Epithelial cell of proximal tubule (primary cell): ENCODE data around the gene CGB2. TPM values are rescaled to one million over a fixed set of nuclear protein-coding genes. Genes with fewer than 3 reads are reported as not detected.
"Not testable (repeated sequence)": the region's sequence is repeated elsewhere in the genome, so short reads cannot be mapped to it uniquely, and the experiment has no call there.

Experiments
- DNase-seq: peaks from one replicate; pipeline ENCODE4 v3.0.0-alpha.2; 2011; ENCODE audit warnings: low read depth
- H3K4me3 ChIP-seq: 2 replicates; pipeline ENCODE4 v1.5.1; 2011; ENCODE audit warnings: low read depth, mild to moderate bottlenecking, low read length
- total RNA-seq: library from RNA; depleted of rRNA; stranded (reverse); fragments of >200 nt; gene quantifications from 2 replicates; pipeline ENCODE4 v1.2.3, GENCODE V29; 2015
- TF ChIP-seq, protein P1 (sequence below): conservative IDR thresholded peaks from 2 replicates; pipeline ENCODE4 v1.5.1; 2012; ENCODE audit warnings: low read depth, mild to moderate bottlenecking, low read length

The CGB2 gene
- total RNA-seq, 1 donor from 2014 or later: not detected

DNA sequence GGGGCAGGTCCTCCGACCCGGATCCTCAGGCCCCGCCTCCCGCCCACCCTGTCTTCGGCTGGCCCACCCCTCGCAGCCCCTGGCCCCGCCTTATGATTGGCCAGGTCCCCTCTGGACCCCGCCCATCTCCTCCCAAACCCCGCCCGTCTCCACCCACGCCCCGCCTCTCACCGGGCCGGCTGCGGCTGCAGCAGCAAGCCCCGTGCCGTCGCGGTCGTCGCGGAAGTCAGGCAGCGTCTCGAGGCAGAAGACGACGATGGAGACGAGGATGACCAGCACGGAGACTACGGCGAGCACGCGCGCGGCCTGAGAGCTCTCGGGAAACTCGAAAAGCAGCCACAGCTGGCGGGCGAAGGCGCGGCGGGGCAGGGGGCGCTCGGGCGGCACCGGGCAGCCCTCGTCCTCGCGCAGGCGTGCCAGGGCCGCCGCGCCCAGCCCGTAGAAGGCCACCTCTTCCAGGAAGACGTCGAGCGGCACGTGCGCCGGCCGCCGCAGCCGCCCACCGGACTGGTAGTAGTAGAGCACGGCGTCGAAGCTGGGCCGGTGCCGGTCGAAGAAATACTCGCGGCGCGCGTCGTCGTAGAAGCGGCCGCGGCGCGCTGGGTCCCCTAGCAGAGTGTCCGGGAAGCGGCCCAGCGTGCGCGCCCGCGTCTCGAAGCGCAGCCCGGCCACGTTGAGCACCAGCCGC lies 40.3 kb downstream of the CGB2 start:
- H3K4me3 ChIP-seq: no peak overlapping the region
- DNase-seq: no peak
- TF ChIP-seq, protein P1, sequence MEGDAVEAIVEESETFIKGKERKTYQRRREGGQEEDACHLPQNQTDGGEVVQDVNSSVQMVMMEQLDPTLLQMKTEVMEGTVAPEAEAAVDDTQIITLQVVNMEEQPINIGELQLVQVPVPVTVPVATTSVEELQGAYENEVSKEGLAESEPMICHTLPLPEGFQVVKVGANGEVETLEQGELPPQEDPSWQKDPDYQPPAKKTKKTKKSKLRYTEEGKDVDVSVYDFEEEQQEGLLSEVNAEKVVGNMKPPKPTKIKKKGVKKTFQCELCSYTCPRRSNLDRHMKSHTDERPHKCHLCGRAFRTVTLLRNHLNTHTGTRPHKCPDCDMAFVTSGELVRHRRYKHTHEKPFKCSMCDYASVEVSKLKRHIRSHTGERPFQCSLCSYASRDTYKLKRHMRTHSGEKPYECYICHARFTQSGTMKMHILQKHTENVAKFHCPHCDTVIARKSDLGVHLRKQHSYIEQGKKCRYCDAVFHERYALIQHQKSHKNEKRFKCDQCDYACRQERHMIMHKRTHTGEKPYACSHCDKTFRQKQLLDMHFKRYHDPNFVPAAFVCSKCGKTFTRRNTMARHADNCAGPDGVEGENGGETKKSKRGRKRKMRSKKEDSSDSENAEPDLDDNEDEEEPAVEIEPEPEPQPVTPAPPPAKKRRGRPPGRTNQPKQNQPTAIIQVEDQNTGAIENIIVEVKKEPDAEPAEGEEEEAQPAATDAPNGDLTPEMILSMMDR: no peak

DNA sequence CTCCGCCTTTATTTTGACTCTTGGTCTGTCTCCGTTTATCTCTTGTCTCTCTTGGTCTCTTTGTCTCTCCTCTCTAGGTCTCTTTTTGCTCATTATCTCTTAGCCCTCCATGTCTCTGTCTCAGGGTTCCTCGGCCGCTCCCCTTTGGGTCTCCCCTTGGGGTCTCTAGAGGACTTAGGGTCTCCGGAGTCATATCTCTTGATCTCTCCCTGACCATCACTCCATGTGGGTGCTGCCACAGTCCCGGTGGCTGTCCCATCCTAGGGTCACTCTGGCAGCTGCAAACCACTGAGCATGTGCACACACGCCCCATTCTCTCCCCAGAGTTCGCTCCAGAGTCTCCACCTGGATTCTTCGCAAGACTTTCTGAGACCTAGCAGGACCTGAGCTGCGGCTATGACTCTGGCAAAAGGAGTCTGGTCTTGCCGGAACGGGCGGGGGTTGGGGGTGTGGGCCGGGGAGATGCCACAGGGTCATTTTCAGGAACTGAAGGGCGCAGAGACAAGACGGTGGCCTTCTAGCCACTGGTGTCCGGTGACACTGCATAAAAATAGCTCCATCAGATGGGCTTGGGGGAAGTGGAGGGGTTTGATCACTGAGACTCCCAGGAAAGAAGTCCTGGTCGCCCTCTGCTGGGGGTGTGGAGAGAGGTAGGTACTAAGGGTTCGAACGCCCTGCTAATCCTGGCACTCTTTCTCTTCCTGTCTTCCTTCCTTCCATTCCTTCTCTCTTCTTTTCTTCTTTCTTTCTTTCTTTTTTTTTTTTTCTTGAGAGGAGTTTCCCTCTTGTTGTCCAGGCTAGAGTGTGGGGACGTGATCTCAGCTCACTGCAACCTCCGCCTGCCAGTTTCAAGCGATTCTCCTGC lies 42.1 kb downstream of the CGB2 start:
- TF ChIP-seq, protein P1: peak; percentile 33
- DNase-seq: no peak
- no peak overlapping the region for H3K4me3 ChIP-seq

DNA sequence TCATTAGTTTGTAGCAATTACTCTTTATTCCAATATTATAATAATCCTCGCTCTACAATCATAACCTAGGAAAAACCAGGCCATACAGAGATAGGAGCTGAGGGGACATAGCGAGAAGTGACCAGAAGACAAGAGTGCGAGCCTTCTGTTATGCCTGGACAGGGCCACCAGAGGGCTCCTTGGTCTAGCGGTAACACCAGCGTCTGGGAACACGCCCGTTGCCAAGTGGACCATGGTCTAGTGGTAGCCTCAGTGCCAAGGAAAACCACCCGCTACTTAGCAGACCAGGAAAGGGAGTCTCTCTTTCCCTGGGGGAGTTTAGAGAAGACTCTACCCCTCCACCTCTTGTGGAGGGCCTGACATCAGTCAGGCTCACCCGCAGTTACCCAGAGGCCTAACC lies 43.2 kb downstream of the CGB2 start:
- TF ChIP-seq, protein P1: peak; percentile 62
- not testable (repeated sequence) for DNase-seq, H3K4me3 ChIP-seq

DNA sequence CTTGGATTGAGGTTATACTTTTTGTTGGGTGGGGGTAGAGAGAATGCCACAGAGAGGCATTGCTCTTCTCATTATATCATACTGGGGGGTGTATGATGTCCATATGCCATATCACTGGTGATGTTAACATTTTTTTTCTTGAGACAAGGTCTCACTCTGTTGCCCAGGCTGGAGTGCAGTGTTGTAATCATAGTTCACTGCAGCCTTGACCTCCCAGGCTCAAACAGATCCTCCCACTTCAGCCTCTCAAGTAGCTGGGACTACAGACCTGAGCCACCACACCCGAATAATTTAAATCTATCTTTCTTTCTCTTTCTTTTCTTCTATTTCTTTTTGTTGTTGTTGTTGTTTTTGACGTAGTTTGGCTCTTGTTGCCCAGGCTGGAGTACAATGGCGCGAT lies 48.7 kb downstream of the CGB2 start:
- DNase-seq: no peak
- TF ChIP-seq, protein P1: no peak
- H3K4me3 ChIP-seq: no peak overlapping the region

DNA sequence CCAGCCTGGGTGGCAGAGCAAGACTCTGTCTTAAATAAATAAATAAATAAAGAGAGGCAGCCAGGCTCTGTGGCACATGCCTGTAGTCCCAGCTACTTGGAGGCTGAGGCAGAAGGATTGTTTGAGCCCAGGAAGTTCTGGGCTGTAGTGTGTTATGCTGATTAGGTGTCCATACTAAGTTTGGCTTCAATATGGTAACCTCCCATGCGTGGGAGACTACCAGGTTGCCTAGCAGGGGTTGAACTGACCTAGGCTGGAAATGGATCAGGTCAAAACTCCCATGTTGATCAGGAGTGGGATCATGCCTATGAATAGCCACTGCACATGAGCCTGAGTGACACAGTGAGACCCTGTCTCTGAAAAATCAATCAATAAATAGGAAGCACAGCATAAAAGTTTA lies 49.6 kb downstream of the CGB2 start:
- no peak for DNase-seq
- TF ChIP-seq, protein P1: no peak
- H3K4me3 ChIP-seq: no peak overlapping the region

Other genes starting within 250 kb of the CGB2 start
- gene BCAT2, start 220.9 kb upstream of the CGB2 start, total RNA-seq: 45.5 and 60.7 TPM in 2 replicates
- 2.2 and 2.8 TPM in 2 replicates for gene HSD17B14, start 195.4 kb upstream of the CGB2 start, total RNA-seq
- 1.8 and 5.0 TPM in 2 replicates for gene PLEKHA4, start 163.3 kb upstream of the CGB2 start, total RNA-seq
- gene PPP1R15A, start 159.5 kb upstream of the CGB2 start, total RNA-seq: 23.9 and 32.2 TPM in 2 replicates
- gene TULP2, start 133.1 kb upstream of the CGB2 start, total RNA-seq: not detected in 2 replicates
- gene NUCB1, start 131.6 kb upstream of the CGB2 start, total RNA-seq: 142 and 250 TPM in 2 replicates
- 0.07 and 0.35 TPM in 2 replicates for gene DHDH, start 98.2 kb upstream of the CGB2 start, total RNA-seq
- gene BAX, start 77.0 kb upstream of the CGB2 start, total RNA-seq: 173 and 179 TPM in 2 replicates
- gene FTL, start 66.6 kb upstream of the CGB2 start, total RNA-seq: 1,293 and 2,420 TPM in 2 replicates
- gene GYS1, start 38.6 kb upstream of the CGB2 start, total RNA-seq: 42.2 and 42.4 TPM in 2 replicates
- gene RUVBL2, start 38.0 kb upstream of the CGB2 start, total RNA-seq: 212 and 389 TPM in 2 replicates
- gene LHB, start 14.8 kb upstream of the CGB2 start, total RNA-seq: 3.6 TPM in 1 of 2 replicates, not detected in the other
- gene CGB3, start 7.6 kb upstream of the CGB2 start, total RNA-seq: not detected in 2 replicates
- gene CGB1, start 5.0 kb downstream of the CGB2 start, total RNA-seq: not detected in 2 replicates
- not detected in 2 replicates for gene CGB5, start 12.0 kb downstream of the CGB2 start, total RNA-seq
- 1.2 TPM in 2 replicates for gene CGB8, start 17.2 kb downstream of the CGB2 start, total RNA-seq
- 0.36 and 1.8 TPM in 2 replicates for gene CGB7, start 25.9 kb downstream of the CGB2 start, total RNA-seq
- gene NTF4, start 32.9 kb downstream of the CGB2 start, total RNA-seq: 0.22 and 1.3 TPM in 2 replicates
- gene KCNA7, start 40.8 kb downstream of the CGB2 start, total RNA-seq: not detected in 2 replicates
- gene SNRNP70, start 53.6 kb downstream of the CGB2 start, total RNA-seq: 165 and 257 TPM in 2 replicates
- 2.2 and 3.7 TPM in 2 replicates for gene LIN7B, start 82.5 kb downstream of the CGB2 start, total RNA-seq
- gene C19orf73, start 87.3 kb downstream of the CGB2 start, total RNA-seq: 2.7 and 10.3 TPM in 2 replicates
- 1.7 and 3.3 TPM in 2 replicates for gene PPFIA3, start 87.7 kb downstream of the CGB2 start, total RNA-seq
- gene HRC, start 123.5 kb downstream of the CGB2 start, total RNA-seq: not detected in 2 replicates
- gene TRPM4, start 125.9 kb downstream of the CGB2 start, total RNA-seq: 11.6 and 13.3 TPM in 2 replicates